SK-N-SH treated with all-trans-retinoic acid at 6 μM for 48 hours (cell line): ENCODE results near the gene SLC17A9.

ENCODE experiments used
- ARNTL ChIP-seq: fragments of 450-650 bp; formaldehyde crosslinking; IDR thresholded peaks from 2 replicates; pipeline ENCODE4 v1.5.0; 2020; ENCODE audit warnings: low read depth, mild to moderate bottlenecking, moderate library complexity, borderline replicate concordance
- CSDC2 ChIP-seq: fragments of 250-450 bp; sonication (Bioruptor Pico); IDR thresholded peaks from 2 replicates; pipeline ENCODE4 v1.5.0; 2020; ENCODE audit warnings: mild to moderate bottlenecking, moderate library complexity
- GLIS3 ChIP-seq: fragments of 250-450 bp; sonication (Bioruptor Pico); IDR thresholded peaks from 2 replicates; pipeline ENCODE4 v1.5.0; 2020; ENCODE audit warnings: mild to moderate bottlenecking, moderate library complexity
- PPARA ChIP-seq: fragments of 250-450 bp; sonication (Bioruptor Pico); IDR thresholded peaks from 2 replicates; pipeline ENCODE4 v1.5.0; 2020; ENCODE audit warnings: mild to moderate bottlenecking, borderline replicate concordance
- TCF4 ChIP-seq: fragments of 250-450 bp; sonication (Bioruptor Pico); IDR thresholded peaks from 2 replicates; pipeline ENCODE4 v1.8.0; 2021; ENCODE audit warnings: mild to moderate bottlenecking, moderate library complexity, borderline replicate concordance
- ZNF70 ChIP-seq: fragments of 450-650 bp; formaldehyde crosslinking; IDR thresholded peaks from 2 replicates; pipeline ENCODE4 v1.5.0; 2020; ENCODE audit warnings: mild to moderate bottlenecking, moderate library complexity
- ZNF8 ChIP-seq: fragments of 450-650 bp; formaldehyde crosslinking; IDR thresholded peaks from 2 replicates; pipeline ENCODE4 v1.5.0; 2020; ENCODE audit warnings: mild to moderate bottlenecking, moderate library complexity
- TF ChIP-seq, protein P1 (sequence below): fragments of 250-450 bp; sonication (Bioruptor Pico); IDR thresholded peaks from 2 replicates; pipeline ENCODE4 v1.8.0; 2020; ENCODE audit warnings: mild to moderate bottlenecking, moderate library complexity, borderline replicate concordance
- TF ChIP-seq, protein P2 (sequence below): fragments of 250-450 bp; sonication (Bioruptor Pico); IDR thresholded peaks from 2 replicates; pipeline ENCODE4 v1.8.0; 2021; ENCODE audit warnings: low read depth, mild to moderate bottlenecking, moderate library complexity, borderline replicate concordance

DNA sequence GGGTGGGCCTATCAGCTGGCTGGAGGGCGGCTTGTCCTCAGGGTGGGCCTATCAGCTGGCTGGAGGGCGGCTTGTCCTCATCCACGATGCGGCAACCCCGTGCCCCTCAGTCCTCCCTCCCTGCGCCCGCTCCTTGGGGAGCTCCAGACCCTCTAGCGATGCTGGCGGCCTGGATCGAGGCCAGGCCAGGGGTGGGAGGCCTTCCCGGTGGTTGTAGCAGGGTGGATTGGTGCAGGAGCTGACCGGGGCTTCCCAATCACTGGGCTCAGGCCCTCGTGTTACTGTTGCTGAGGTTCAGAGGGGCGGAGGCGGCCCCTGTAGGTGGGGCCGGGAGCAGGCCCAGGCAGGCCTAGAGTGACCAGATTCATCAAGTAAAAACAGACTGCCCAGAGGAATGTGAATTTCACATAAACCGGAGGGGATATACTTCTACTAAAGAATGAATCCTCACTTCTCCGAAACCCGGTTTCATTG is 8.8 kb downstream of the SLC17A9 start:
- TF ChIP-seq GLIS3 (CRISPR knock-in tag) (no peak), TCF4 (CRISPR knock-in tag) (no peak), CSDC2 (CRISPR knock-in tag) (no peak), ZNF8 (CRISPR knock-in tag) (no peak), ARNTL (no peak), ZNF70 (CRISPR knock-in tag) (no peak), PPARA (CRISPR knock-in tag) (no peak)
- TF ChIP-seq, protein P1, sequence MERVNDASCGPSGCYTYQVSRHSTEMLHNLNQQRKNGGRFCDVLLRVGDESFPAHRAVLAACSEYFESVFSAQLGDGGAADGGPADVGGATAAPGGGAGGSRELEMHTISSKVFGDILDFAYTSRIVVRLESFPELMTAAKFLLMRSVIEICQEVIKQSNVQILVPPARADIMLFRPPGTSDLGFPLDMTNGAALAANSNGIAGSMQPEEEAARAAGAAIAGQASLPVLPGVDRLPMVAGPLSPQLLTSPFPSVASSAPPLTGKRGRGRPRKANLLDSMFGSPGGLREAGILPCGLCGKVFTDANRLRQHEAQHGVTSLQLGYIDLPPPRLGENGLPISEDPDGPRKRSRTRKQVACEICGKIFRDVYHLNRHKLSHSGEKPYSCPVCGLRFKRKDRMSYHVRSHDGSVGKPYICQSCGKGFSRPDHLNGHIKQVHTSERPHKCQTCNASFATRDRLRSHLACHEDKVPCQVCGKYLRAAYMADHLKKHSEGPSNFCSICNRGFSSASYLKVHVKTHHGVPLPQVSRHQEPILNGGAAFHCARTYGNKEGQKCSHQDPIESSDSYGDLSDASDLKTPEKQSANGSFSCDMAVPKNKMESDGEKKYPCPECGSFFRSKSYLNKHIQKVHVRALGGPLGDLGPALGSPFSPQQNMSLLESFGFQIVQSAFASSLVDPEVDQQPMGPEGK (CRISPR knock-in tag) = no peak
- TF ChIP-seq, protein P2, sequence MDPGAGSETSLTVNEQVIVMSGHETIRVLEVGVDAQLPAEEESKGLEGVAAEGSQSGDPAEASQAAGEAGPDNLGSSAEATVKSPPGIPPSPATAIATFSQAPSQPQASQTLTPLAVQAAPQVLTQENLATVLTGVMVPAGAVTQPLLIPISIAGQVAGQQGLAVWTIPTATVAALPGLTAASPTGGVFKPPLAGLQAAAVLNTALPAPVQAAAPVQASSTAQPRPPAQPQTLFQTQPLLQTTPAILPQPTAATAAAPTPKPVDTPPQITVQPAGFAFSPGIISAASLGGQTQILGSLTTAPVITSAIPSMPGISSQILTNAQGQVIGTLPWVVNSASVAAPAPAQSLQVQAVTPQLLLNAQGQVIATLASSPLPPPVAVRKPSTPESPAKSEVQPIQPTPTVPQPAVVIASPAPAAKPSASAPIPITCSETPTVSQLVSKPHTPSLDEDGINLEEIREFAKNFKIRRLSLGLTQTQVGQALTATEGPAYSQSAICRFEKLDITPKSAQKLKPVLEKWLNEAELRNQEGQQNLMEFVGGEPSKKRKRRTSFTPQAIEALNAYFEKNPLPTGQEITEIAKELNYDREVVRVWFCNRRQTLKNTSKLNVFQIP (CRISPR knock-in tag) = no peak
